SK-N-SH (cell line): ENCODE results near the gene SPINK1. TPM values are rescaled to one million over a fixed set of nuclear protein-coding genes. Genes with fewer than 3 reads are reported as not detected.

ENCODE experiments used
- CHD2 ChIP-seq: fragments of 150-350 bp; IDR thresholded peaks from 2 replicates; pipeline ENCODE4 v1.6.1; 2018; ENCODE audit warnings: low read length; ENCODE audit not compliant: partially characterized antibody
- EP300 ChIP-seq, 2 experiments: IDR thresholded peaks; 2 replicates each; pipeline versions ENCODE4 v1.4.0 to v1.6.1; 2012; ENCODE audit warnings: borderline replicate concordance in 1 of 2, low read depth in 1 of 2, low read length in 1 of 2
- EZH2phosphoT487 ChIP-seq: fragments of 200-600 bp; sonication (generic); IDR thresholded peaks from 2 replicates; pipeline ENCODE4 v1.6.1; 2017; ENCODE audit warnings: low read depth, mixed run types, mild to moderate bottlenecking, antibody characterized with exemption, moderate library complexity, borderline replicate concordance
- FOSL2 ChIP-seq: IDR thresholded peaks from 2 replicates; pipeline ENCODE4 v1.4.0; 2012; ENCODE audit warnings: low read depth, mild to moderate bottlenecking, moderate library complexity, borderline replicate concordance
- JUND ChIP-seq: IDR thresholded peaks from 2 replicates; pipeline ENCODE4 v1.4.0; 2012
- MXI1 ChIP-seq: IDR thresholded peaks from 2 replicates; pipeline ENCODE4 v1.6.1; 2012; ENCODE audit warnings: mild to moderate bottlenecking, low read depth, low read length, improper control_type of control experiment
- NRF1 ChIP-seq: IDR thresholded peaks from 2 replicates; pipeline ENCODE4 v1.6.1; 2012; ENCODE audit warnings: low read depth, mild to moderate bottlenecking, low read length
- POLR2AphosphoS5 ChIP-seq: IDR thresholded peaks from 2 replicates; pipeline ENCODE4 v1.6.1; 2012; ENCODE audit warnings: low read depth, low read length
- RCOR1 ChIP-seq: fragments of 150-350 bp; IDR thresholded peaks from 2 replicates; pipeline ENCODE4 v1.6.1; 2017; ENCODE audit warnings: antibody characterized with exemption, low read length
- SMC3 ChIP-seq: IDR thresholded peaks from 2 replicates; pipeline ENCODE4 v1.6.1; 2012; ENCODE audit warnings: low read depth, low read length, improper control_type of control experiment
- TCF12 ChIP-seq: IDR thresholded peaks from 2 replicates; pipeline ENCODE4 v1.4.0; 2012
- polyA plus RNA-seq, 3 experiments: library from polyadenylated mRNA; depleted of rRNA; stranded (reverse); fragments of >200 nt; gene quantifications; 2 replicates each; pipeline ENCODE4 v1.2.3, GENCODE V29; 2012
- TF ChIP-seq, protein P1 (sequence below): IDR thresholded peaks from 2 replicates; pipeline ENCODE4; 2012
- TF ChIP-seq, protein P2 (sequence below): IDR thresholded peaks from 2 replicates; pipeline ENCODE4 v1.4.0; 2012; ENCODE audit warnings: low read depth, borderline replicate concordance
- TF ChIP-seq, protein P3 (sequence below): fragments of 150-350 bp; IDR thresholded peaks from 2 replicates; pipeline ENCODE4 v1.6.1; 2016; ENCODE audit warnings: mild to moderate bottlenecking, low read depth, low read length
- TF ChIP-seq, protein P4 (sequence below): IDR thresholded peaks from 2 replicates; pipeline ENCODE4 v1.6.1; 2012; ENCODE audit warnings: mild to moderate bottlenecking, low read depth, low read length, moderate library complexity
- TF ChIP-seq, protein P5 (sequence below): IDR thresholded peaks from 2 replicates; pipeline ENCODE4 v1.4.0; 2012; ENCODE audit warnings: low read depth

SPINK1 gene
- polyA plus RNA-seq, 1 of the 3 experiments (the other 2 are of a cell fraction), result not detected

DNA sequence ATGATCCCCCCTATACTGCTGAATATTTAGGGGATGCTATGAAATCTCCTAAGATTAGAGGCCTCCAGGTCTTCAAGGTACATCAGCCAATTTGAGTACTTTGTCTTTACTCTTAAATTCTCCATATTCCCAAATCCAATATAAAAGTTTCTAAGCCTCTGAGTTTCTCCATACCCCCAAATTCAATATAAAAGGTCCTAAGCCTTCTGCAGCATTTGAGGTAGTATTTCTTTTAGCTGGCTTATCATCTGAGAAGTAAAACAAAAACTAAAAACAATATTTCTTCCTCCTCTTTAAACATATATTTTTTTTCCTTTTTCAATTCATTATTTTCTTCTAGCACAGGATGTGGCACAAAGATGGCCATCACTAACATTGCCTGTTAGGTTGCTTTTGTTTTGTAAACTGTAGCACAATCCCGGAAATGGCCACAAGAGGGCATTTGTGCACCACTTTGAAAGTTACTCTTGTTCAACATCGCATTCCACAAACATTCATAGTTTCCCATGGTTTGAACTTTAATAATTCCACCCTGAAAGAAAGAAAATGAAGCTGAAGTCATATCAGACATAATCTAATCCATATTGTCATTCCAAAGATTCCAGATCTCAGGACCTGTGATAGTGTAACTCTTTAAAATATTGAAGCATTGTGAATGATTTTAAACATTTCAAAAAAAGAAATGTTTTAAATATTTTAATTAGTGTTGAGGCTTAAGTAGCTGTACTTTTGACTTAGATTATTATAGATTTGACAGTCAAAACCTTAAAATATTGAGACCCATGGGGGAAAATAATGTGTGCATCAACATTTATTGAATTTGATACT lies 26.0 kb upstream of the SPINK1 start (continued):
- TF ChIP-seq, protein P1, sequence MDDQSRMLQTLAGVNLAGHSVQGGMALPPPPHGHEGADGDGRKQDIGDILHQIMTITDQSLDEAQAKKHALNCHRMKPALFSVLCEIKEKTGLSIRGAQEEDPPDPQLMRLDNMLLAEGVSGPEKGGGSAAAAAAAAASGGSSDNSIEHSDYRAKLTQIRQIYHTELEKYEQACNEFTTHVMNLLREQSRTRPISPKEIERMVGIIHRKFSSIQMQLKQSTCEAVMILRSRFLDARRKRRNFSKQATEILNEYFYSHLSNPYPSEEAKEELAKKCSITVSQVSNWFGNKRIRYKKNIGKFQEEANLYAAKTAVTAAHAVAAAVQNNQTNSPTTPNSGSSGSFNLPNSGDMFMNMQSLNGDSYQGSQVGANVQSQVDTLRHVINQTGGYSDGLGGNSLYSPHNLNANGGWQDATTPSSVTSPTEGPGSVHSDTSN, result no peak
- TF ChIP-seq, protein P2, sequence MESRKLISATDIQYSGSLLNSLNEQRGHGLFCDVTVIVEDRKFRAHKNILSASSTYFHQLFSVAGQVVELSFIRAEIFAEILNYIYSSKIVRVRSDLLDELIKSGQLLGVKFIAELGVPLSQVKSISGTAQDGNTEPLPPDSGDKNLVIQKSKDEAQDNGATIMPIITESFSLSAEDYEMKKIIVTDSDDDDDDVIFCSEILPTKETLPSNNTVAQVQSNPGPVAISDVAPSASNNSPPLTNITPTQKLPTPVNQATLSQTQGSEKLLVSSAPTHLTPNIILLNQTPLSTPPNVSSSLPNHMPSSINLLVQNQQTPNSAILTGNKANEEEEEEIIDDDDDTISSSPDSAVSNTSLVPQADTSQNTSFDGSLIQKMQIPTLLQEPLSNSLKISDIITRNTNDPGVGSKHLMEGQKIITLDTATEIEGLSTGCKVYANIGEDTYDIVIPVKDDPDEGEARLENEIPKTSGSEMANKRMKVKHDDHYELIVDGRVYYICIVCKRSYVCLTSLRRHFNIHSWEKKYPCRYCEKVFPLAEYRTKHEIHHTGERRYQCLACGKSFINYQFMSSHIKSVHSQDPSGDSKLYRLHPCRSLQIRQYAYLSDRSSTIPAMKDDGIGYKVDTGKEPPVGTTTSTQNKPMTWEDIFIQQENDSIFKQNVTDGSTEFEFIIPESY, result no peak
- TF ChIP-seq TCF12 (no peak), RCOR1 (no peak), CHD2 (no peak), EZH2phosphoT487 (no peak), EP300 (IDR thresholded peaks at IDR 0.05; ENCODE audit: borderline replicate concordance in 1 of 2, low read depth in 1 of 2, low read length in 1 of 2) (no peak), FOSL2 (no peak), NRF1 (no peak), SMC3 (peak; percentile 58), MXI1 (no peak), POLR2AphosphoS5 (no peak), JUND (no peak)
- TF ChIP-seq, protein P3, sequence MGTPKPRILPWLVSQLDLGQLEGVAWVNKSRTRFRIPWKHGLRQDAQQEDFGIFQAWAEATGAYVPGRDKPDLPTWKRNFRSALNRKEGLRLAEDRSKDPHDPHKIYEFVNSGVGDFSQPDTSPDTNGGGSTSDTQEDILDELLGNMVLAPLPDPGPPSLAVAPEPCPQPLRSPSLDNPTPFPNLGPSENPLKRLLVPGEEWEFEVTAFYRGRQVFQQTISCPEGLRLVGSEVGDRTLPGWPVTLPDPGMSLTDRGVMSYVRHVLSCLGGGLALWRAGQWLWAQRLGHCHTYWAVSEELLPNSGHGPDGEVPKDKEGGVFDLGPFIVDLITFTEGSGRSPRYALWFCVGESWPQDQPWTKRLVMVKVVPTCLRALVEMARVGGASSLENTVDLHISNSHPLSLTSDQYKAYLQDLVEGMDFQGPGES, result no peak
- TF ChIP-seq, protein P4, sequence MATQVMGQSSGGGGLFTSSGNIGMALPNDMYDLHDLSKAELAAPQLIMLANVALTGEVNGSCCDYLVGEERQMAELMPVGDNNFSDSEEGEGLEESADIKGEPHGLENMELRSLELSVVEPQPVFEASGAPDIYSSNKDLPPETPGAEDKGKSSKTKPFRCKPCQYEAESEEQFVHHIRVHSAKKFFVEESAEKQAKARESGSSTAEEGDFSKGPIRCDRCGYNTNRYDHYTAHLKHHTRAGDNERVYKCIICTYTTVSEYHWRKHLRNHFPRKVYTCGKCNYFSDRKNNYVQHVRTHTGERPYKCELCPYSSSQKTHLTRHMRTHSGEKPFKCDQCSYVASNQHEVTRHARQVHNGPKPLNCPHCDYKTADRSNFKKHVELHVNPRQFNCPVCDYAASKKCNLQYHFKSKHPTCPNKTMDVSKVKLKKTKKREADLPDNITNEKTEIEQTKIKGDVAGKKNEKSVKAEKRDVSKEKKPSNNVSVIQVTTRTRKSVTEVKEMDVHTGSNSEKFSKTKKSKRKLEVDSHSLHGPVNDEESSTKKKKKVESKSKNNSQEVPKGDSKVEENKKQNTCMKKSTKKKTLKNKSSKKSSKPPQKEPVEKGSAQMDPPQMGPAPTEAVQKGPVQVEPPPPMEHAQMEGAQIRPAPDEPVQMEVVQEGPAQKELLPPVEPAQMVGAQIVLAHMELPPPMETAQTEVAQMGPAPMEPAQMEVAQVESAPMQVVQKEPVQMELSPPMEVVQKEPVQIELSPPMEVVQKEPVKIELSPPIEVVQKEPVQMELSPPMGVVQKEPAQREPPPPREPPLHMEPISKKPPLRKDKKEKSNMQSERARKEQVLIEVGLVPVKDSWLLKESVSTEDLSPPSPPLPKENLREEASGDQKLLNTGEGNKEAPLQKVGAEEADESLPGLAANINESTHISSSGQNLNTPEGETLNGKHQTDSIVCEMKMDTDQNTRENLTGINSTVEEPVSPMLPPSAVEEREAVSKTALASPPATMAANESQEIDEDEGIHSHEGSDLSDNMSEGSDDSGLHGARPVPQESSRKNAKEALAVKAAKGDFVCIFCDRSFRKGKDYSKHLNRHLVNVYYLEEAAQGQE, result no peak
- TF ChIP-seq, protein P5, sequence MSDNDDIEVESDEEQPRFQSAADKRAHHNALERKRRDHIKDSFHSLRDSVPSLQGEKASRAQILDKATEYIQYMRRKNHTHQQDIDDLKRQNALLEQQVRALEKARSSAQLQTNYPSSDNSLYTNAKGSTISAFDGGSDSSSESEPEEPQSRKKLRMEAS, result no peak
